HG03354 (cell line): ENCODE results near the gene SLC6A20.

Source experiments
- ATAC-seq: cut with Tn5 transposase; IDR thresholded peaks from one replicate; pipeline ENCODE4 v1.9.1; 2021; ENCODE audit warnings: mild to moderate bottlenecking; ENCODE audit not compliant: unreplicated experiment, poor library complexity, severe bottlenecking

Gene SLC6A20

DNA sequence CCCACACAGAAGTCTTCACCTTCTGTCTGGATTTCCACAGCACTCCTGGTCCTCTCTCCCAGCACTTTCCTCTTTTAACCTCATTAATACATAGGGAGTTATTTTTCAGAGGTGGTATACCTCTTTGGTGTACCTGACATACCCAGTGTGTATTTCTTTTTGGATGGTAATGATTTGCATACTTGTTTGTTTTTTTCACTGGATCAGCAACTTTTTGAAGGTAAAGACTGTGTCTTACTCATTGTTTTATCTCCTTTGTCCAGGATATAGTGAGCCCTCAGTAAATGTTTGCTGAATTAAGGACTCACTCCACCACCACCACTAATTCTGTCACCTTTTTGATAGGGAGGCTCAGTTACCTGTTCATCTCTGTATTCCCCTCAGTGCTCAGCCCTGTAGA is 55.1 kb downstream of the SLC6A20 start:
- no peak for ATAC-seq

DNA sequence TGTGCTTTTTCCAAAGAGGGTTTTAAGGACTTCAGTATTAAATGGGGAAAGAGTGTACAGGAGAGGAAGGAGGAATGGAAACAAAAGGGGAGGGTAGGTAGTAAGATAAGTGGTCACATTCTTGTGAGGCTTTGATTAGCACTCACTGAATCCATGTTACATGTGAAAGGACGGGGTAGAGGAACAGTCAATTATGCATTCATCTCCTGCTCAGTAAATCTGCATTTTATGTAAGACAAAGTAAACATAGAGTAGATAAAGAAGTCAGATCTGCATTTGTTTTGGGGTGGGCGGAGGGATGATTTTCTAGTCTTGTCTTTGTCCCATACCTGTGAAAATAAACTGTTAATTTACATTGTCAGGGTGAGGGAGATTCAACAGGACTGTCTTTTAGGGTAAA is 56.3 kb downstream of the SLC6A20 start:
- no peak for ATAC-seq

GRCh38 chr3:45737234-45737633 is 59.1 kb downstream of the SLC6A20 start:
- no peak for ATAC-seq

GRCh38 chr3:45736707-45737106 is 59.6 kb downstream of the SLC6A20 start:
- no peak for ATAC-seq

DNA sequence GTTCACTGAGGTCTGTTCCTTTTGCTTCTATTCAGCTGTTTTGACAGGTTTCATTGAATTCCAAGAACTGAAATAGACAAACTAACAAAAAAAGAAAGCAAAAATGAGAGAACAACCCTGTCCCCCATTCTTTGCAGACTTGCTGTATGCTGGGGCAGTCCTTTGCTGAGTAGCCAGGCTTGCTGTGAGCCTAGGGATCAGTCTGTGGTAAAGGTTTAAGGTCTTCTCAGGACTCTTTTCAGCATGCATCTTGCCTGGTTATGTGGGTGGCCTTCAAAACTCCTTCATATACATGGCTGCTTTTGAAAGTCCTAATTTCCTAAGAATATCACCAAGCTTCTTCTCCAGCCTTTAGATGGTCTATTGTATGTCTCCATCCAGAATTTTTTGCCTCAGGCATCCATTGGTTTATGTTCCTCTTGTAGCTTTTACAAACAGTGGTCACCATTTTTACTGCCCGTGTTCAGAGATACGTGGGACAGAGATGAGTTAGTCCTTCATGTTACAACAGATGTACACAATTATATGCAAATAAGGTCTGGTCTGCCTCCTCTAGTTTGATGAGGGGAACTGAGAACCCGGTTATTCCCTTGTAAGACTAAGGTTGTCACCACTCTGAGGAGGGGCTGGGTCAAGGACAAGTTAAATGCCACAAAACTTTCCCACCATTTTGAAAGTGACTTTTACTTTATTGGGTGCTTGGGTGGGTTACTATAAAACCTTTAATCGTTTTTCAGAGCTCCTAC is 65.8 kb downstream of the SLC6A20 start:
- no peak for ATAC-seq

DNA sequence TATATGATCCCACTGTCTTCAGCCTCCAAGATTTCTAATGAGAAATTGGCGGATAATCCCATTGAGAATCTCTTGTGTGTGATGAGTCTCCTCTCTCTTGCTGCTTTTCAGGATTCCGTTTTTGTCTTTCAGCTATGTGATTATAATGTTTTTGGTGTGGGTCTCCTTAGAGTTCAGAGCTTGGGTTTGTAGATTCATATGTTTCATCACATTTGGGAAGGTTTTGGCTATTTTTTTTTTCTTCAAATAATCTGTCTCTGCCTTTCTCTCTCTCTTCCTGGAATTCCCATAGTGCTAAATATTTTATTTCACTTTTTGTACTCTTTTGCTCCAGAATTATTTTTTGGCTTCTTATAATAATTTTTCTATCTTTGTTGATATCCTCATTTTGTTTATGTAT is 66.7 kb downstream of the SLC6A20 start:
- no peak for ATAC-seq

GRCh38 chr3:45724911-45725310 is 71.4 kb downstream of the SLC6A20 start:
- ATAC-seq: no peak

DNA sequence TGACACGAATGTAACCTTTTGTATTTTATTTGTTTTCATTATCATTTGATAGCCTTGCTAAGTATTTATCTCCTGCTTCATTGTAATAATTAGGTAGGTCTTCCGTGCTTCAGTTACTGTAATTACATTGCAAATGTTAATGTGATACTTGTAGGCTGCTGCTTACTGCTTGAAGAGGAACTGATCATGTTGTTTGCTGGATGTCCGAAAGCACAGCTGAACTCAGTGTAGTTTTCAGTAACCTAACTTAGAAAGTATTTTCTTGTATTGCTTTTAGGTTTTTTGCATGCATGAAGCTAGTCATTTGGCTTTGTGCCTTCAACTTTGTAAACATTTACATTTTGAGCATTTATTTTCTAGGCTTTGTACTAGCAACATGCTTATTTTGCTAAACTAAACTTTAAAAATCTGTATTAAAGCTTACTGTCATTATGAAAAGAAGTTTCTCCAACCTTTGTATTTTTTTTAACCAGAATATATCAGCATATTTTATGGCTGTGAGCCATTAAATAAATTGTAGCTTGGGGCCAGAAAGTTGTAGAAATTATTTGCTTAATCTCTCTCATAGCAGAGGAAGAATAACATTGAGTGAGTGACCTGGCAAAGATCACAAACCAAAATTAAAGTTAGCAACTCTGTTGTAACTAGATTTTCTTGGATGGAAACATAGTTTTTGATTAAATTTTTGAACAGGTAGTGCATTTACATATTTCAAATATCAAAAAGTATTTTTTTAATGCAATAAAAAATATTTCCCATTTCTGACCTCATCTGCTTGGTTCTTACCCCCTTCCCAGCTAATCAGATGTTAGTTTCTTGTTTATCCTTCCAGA is 76.5 kb downstream of the SLC6A20 start:
- no peak for ATAC-seq

DNA sequence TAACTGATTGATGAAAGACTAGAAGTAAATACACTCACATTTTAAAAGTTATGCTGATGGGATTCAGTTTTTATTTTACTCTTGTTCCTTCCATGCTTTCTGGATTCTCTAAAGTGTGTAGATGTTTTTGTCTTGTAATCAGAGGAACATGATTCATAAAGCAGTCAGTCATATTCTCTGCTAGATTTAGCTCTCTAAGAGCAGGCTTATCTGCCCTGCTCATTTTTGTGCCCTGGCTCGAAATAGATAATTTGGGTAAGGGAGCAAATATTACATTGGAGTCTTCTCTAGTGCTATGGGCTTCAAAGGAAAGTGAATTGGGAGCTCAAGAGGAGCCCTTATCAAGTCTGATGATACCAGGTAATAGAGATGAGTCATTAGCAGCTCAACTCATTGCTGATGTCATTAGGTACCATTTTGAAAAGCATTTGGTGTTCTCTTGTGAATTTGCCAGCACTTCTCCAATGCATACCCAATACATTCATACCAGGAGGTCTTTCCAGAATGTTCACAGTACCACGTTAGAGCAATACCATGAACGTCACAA is 79.5 kb downstream of the SLC6A20 start:
- ATAC-seq: no peak

GRCh38 chr3:45715945-45716344 is 80.4 kb downstream of the SLC6A20 start:
- no peak for ATAC-seq

DNA sequence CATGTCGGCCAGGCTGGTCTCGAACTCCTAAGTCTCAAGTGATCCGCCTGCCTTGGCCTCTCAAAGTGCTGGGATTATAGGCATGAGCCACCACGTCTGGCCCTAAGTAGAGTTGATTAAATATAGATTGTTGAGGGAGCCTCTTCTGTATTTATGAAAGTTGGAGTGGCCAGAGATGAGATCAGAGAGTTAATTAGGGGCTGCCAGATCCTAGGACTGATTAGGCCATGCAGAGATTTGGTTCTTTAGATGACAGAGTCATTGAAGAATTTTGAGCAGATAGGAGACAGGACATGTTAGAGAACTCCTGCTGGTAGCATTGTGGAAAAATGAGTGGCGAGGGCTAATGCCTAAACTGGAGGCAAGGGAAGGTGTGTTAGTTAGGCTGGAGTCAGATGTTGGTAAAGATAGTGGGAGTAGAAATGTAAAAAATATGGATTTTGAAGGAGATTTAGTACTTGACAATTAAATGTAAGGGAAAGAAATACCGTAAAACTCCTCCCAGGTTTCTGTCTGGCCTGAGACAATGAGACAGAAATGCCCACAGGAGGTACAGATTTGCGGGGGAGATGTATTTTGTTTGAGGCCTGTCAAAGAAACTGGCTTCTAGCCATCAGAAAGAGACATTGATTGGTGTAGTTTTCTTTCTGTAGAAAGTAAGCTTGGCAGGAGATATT is 83.8 kb downstream of the SLC6A20 start:
- no peak for ATAC-seq

DNA sequence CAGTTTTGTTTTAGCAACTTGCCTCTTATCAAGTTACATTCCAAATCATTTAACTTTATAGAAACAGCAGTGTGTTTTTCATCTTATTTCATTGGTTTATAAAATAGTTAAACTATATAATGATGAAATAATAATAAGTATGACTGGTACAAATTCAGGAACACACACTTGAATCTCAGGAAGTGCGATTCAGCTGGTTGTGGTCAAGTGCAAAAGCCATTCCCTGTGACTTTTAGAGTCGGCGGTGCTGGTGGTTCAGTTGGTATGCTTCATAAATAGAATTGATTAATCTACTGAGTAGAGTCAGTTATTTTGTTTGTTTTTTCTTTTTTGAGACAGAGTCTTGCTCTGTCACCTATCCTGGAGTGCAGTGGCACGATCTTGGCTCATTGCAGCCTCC is 84.4 kb downstream of the SLC6A20 start:
- no peak for ATAC-seq

DNA sequence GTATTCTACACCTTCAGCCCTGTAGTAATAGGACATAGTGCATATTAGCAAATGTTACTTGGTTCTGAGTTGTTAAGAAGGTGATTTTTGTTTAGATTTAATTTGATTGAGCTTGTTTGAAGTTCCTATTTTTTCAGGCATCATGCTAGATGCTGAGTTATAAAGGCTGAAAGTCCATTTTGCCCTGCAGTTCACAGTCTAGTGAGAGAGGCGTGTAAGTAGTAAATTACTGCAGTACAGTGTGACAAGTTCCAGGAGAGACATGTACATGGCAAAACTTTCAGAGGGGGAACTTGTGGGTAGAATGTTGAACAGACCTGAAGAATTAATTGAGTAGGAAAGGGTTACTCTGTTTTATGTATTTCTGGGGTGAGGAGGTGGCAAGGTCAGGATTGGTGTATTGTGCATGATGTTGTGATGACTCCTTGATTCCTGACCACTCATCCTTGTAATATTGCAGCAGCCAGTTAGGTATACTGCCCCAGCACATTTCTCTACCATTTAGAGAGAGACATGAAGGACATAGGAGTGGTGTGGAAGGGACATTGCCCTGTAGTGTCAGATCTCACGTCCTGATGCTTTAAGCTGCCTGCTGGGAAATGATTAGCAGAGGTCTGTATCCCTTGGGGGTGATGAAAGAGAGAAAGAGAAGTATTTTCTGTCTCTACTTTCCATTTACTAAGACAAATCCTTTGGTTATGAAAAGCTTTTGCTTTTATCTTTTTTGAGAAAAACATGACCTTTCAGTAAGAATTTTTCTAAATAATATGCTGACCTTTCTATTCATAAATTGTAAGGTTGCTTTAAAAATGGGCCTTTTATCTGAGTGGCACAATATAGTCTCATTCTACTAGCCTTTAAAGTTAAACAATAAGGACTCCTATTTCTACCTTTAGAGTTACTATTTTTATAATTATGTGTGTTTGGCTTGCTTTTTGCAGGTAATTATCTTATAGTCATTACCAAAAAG is 90.2 kb downstream of the SLC6A20 start:
- no peak for ATAC-seq
